H1 (cell line): ENCODE measurements around the gene VPS35L. TPM values are rescaled to one million over a fixed set of nuclear protein-coding genes. Genes with fewer than 3 reads are reported as not detected.
A peak's percentile ranks its signal among the peaks of the same experiment; 100 is the strongest.

Experiments used
- BCL11A ChIP-seq, 2 experiments: IDR thresholded peaks; one replicate each; pipeline ENCODE4 v1.6.1; 2011; ENCODE audit warnings: low read depth in 2 of 2, low read length in 2 of 2, mild to moderate bottlenecking in 2 of 2
- BRCA1 ChIP-seq: IDR thresholded peaks from 2 replicates; pipeline ENCODE4 v1.6.1; 2012; ENCODE audit warnings: low read depth, low read length, improper control_type of control experiment
- CHD1 ChIP-seq: IDR thresholded peaks from 2 replicates; pipeline ENCODE4 v1.6.1; 2012; ENCODE audit warnings: low read depth, low read length, improper control_type of control experiment
- CHD2 ChIP-seq: IDR thresholded peaks from 2 replicates; pipeline ENCODE4 v1.6.1; 2012; ENCODE audit warnings: low read length, improper control_type of control experiment
- CREB1 ChIP-seq: IDR thresholded peaks from 2 replicates; pipeline ENCODE4 v1.6.1; 2012; ENCODE audit warnings: inconsistent platforms
- CTBP2 ChIP-seq: IDR thresholded peaks from 2 replicates; pipeline ENCODE4 v1.7.0; 2011; ENCODE audit warnings: borderline replicate concordance, mild to moderate bottlenecking, moderate library complexity, mixed read lengths, low read length; ENCODE audit not compliant: insufficient read depth, insufficient read length
- FOSL1 ChIP-seq: IDR thresholded peaks from 2 replicates; pipeline ENCODE4 v1.6.1; 2011; ENCODE audit warnings: mild to moderate bottlenecking, low read depth, low read length, moderate library complexity; ENCODE audit not compliant: insufficient read depth
- GTF2F1 ChIP-seq: IDR thresholded peaks from 2 replicates; pipeline ENCODE4 v1.6.1; 2012; ENCODE audit warnings: low read depth, low read length, improper control_type of control experiment, borderline replicate concordance
- HDAC2 ChIP-seq, 2 experiments: fragments of 300-600 bp in 1 of 2; sonication (generic) in 1 of 2; IDR thresholded peaks; 2 replicates each; pipeline ENCODE4 v1.6.1; 2011 to 2012; ENCODE audit warnings: low read depth in 2 of 2, low read length in 2 of 2, mild to moderate bottlenecking in 2 of 2, moderate library complexity in 2 of 2, borderline replicate concordance in 1 of 2, inconsistent platforms in 1 of 2
- KDM4A ChIP-seq: IDR thresholded peaks from one replicate; pipeline ENCODE4 v1.7.1; 2012; ENCODE audit warnings: low read depth, mild to moderate bottlenecking, moderate library complexity, low read length, inconsistent platforms; ENCODE audit not compliant: severe bottlenecking
- KDM5A ChIP-seq: fragments of 200-600 bp; IDR thresholded peaks from 2 replicates; pipeline ENCODE4 v1.7.1; 2012; ENCODE audit warnings: mild to moderate bottlenecking, low read length, inconsistent platforms, mixed read lengths
- POLR2A ChIP-seq, 2 experiments: IDR thresholded peaks; 1 replicate in 1 of 2; 2 replicates in 1 of 2; pipeline ENCODE4 v1.6.1; 2011; ENCODE audit warnings: low read depth in 2 of 2, low read length in 2 of 2, mild to moderate bottlenecking in 2 of 2; ENCODE audit errors: control extremely low read depth in 1 of 2
- POU5F1 ChIP-seq: IDR thresholded peaks from 2 replicates; pipeline ENCODE4 v1.6.1; 2011; ENCODE audit warnings: low read depth, mild to moderate bottlenecking, low read length, moderate library complexity
- RAD21 ChIP-seq, 2 experiments: IDR thresholded peaks in 1 of 2; conservative IDR thresholded peaks in 1 of 2; 2 replicates each; pipeline ENCODE4 v1.6.1; 2011; ENCODE audit warnings: low read depth in 2 of 2, low read length in 2 of 2, improper control_type of control experiment in 1 of 2, inconsistent platforms in 1 of 2, mild to moderate bottlenecking in 1 of 2, moderate library complexity in 1 of 2
- RBBP5 ChIP-seq: IDR thresholded peaks from 2 replicates; pipeline ENCODE4 v1.7.1; 2012; ENCODE audit warnings: low read depth, mild to moderate bottlenecking, inconsistent platforms, low read length, moderate library complexity, borderline replicate concordance
- TAF1 ChIP-seq: IDR thresholded peaks from 2 replicates; pipeline ENCODE4 v1.6.1; 2011; ENCODE audit warnings: mild to moderate bottlenecking, low read depth, low read length
- TBP ChIP-seq: IDR thresholded peaks from 2 replicates; pipeline ENCODE4 v1.6.1; 2011; ENCODE audit warnings: low read depth, low read length, improper control_type of control experiment
- YY1 ChIP-seq: IDR thresholded peaks from 2 replicates; pipeline ENCODE4 v1.6.1; 2011; ENCODE audit warnings: low read depth, mild to moderate bottlenecking, low read length
- polyA plus RNA-seq, 7 experiments: library from polyadenylated mRNA; depleted of rRNA in 3 of 7; stranded (reverse) in 5 of 7; unstranded in 2 of 7; fragments of >200 nt in 5 of 7; fragments of 200-250 nt in 2 of 7; gene quantifications; 1 replicate in 5 of 7; 2 replicates in 1 of 7; 4 replicates in 1 of 7; pipeline versions ENCODE4 v1.2.1 to v1.2.3, GENCODE V29; 2011 to 2013; ENCODE audit warnings: missing spikeins in 2 of 7, mixed read lengths in 2 of 7
- total RNA-seq: library from RNA; stranded (reverse); fragmentation: NEBNext Ultra II Directional; extraction: Animal tissue kit (Norgen Biotek cat#: 25700); gene quantifications from 2 replicates; pipeline ENCODE4 v1.2.1, GENCODE V29; 2021
- TF ChIP-seq, protein P1 (sequence below): IDR thresholded peaks from 2 replicates; pipeline ENCODE4 v1.6.1; 2012; ENCODE audit warnings: low read length, inconsistent platforms
- TF ChIP-seq, protein P2 (sequence below): IDR thresholded peaks from 2 replicates; pipeline ENCODE4 v1.6.1; 2012; ENCODE audit warnings: inconsistent platforms
- TF ChIP-seq, protein P3 (sequence below): IDR thresholded peaks from 2 replicates; pipeline ENCODE4 v1.6.1; 2011; ENCODE audit warnings: low read depth, mild to moderate bottlenecking, low read length; ENCODE audit not compliant: insufficient read depth

The VPS35L gene
- total and polyA plus RNA-seq, 2 of the 8 experiments (the other 6 are each of a cell fraction or from before 2014, with no cell fraction given) = 31.5 to 57.1 TPM

DNA sequence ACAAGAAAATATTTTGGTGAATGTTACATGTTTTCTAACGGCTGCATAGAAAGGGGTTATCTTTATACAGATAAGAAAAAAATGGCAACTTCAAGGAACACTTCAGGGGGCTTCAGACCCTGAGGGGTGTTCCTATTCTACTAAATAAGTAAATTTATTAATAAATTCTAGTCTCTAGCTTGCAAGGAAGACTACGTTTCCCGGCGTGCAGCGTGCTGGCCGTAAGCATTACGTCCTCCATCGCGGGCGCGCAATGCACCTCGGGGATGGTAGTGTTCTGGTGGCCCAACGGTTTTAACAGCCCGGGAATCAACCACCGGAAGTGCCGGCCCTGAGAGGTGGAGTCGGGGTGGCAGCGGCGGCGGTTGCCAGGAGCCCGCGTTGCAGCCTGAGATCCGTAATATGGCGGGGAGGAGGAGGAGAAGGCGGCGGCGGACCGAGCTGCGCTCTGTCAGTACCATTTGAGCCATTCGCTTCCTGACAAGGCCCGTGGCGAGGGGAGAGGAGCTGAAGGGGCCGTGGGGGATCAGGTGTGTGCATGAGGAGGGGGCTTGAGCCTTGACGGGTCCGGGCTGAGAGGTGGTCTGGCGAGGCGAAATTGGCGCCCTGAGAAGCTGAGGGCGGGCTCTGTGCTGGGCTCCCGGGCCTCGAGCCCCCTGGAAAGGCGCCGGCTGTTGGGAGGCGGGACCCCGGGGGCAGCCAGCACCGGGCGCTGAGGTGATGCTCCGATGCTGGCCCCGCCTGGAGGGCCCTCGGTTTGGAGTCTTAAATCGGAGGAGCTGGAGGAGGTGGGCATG lies 31.7 kb upstream of the VPS35L start, which contains the start of gene CCP110 (continued):
- TF ChIP-seq POU5F1 (no peak), CHD2 (peak; percentile 29; the same call in 1 of the 2 replicates), GTF2F1 (no peak), TBP (peak; percentile 43), BCL11A (IDR thresholded peaks at IDR 0.05; ENCODE audit: low read depth in 2 of 2, low read length in 2 of 2) (no peak), POLR2A (IDR thresholded peaks at IDR 0.05; ENCODE audit: control extremely low read depth in 1 of 2, low read depth in 2 of 2, low read length in 2 of 2) (no peak), CHD1 (no peak), RAD21 (IDR thresholded peaks at IDR 0.05 in 1 of 2, conservative IDR thresholded peaks at IDR 0.05 in 1 of 2; ENCODE audit: low read depth in 2 of 2, low read length in 2 of 2) (no peak), RBBP5 (0 out of 2 replicates have a peak, but pooled peaks have one; percentile 72), FOSL1 (no peak), KDM5A (0 out of 2 replicates have a peak, but pooled peaks have one; percentile 42), CTBP2 (no peak), TAF1 (peak; percentile 61; the same call in 1 of the 2 replicates), YY1 (peak; percentile 87), BRCA1 (no peak), CREB1 (peak; percentile 93), KDM4A (peak; percentile 54), HDAC2 (IDR thresholded peaks at IDR 0.05; ENCODE audit: borderline replicate concordance in 1 of 2, low read depth in 2 of 2, low read length in 2 of 2) (no peak)
- TF ChIP-seq, protein P1, sequence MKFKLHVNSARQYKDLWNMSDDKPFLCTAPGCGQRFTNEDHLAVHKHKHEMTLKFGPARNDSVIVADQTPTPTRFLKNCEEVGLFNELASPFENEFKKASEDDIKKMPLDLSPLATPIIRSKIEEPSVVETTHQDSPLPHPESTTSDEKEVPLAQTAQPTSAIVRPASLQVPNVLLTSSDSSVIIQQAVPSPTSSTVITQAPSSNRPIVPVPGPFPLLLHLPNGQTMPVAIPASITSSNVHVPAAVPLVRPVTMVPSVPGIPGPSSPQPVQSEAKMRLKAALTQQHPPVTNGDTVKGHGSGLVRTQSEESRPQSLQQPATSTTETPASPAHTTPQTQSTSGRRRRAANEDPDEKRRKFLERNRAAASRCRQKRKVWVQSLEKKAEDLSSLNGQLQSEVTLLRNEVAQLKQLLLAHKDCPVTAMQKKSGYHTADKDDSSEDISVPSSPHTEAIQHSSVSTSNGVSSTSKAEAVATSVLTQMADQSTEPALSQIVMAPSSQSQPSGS = peak; percentile 93
- TF ChIP-seq, protein P2, sequence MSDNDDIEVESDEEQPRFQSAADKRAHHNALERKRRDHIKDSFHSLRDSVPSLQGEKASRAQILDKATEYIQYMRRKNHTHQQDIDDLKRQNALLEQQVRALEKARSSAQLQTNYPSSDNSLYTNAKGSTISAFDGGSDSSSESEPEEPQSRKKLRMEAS = peak; percentile 43; the same call in 1 of the 2 replicates
- TF ChIP-seq, protein P3, sequence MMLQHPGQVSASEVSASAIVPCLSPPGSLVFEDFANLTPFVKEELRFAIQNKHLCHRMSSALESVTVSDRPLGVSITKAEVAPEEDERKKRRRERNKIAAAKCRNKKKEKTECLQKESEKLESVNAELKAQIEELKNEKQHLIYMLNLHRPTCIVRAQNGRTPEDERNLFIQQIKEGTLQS = no peak
